Astrocyte (in vitro differentiated cells and primary cell): ENCODE data around the gene CSRP2.

Experiments used
- CTCF ChIP-seq: IDR thresholded peaks from 2 replicates; pipeline ENCODE4 v1.5.1; 2011; ENCODE audit warnings: low read depth, mild to moderate bottlenecking, inconsistent platforms, low read length, moderate library complexity; ENCODE audit not compliant: insufficient read depth
- EZH2 ChIP-seq: IDR thresholded peaks from 2 replicates; pipeline ENCODE4 v1.6.1; 2012; ENCODE audit warnings: mild to moderate bottlenecking, low read length, inconsistent platforms; ENCODE audit not compliant: insufficient read depth

GRCh38 chr12:76866151-76866567 is 12.7 kb downstream of the CSRP2 start:
- TF ChIP-seq CTCF (no peak), EZH2 (no peak)
